Large intestine (tissue), 3 donors: Measurements from ENCODE around the gene SMTNL2. TPM values are rescaled to one million over a fixed set of nuclear protein-coding genes. Genes with fewer than 3 reads are reported as not detected.
"Not testable (repeated sequence)": the region's sequence is repeated elsewhere in the genome, so short reads cannot be mapped to it uniquely, and the experiment has no call there.

Experiments used
- DNase-seq, 2 donors: peaks; one replicate each; pipeline versions ENCODE4 v3.0.0 to v3.0.0-alpha.2; 2013
- H3K27ac ChIP-seq: one replicate; pipeline ENCODE4 v1.5.1; 2013; ENCODE audit warnings: low read length
- H3K27me3 ChIP-seq: 2 replicates; pipeline ENCODE4 v1.6.1; 2013; ENCODE audit warnings: low read length; ENCODE audit not compliant: control insufficient read depth, insufficient read depth
- H3K36me3 ChIP-seq: 2 replicates; pipeline ENCODE4 v1.6.1; 2013; ENCODE audit warnings: low read length; ENCODE audit not compliant: control insufficient read depth, insufficient read depth
- H3K4me1 ChIP-seq: one replicate; pipeline ENCODE4 v1.6.1; 2013; ENCODE audit warnings: low read length; ENCODE audit not compliant: control insufficient read depth, insufficient read depth
- H3K4me3 ChIP-seq: one replicate; pipeline ENCODE4 v1.5.1; 2013; ENCODE audit warnings: low read length
- H3K9me3 ChIP-seq: one replicate; pipeline ENCODE4 v1.6.1; 2013; ENCODE audit warnings: mild to moderate bottlenecking, low read depth, low read length, moderate library complexity; ENCODE audit not compliant: control insufficient read depth
- WGBS: methylation state at CpG from one replicate; pipeline ENCODE4 v1.1.5; 2013; ENCODE audit warnings: low lambda C conversion rate; ENCODE audit not compliant: insufficient coverage; 5-methylcytosine and 5-hydroxymethylcytosine counted together
- polyA plus RNA-seq: library from polyadenylated mRNA; unstranded; fragments of 120-200 nt; gene quantifications from one replicate; pipeline ENCODE4 v1.2.1, GENCODE V29; 2013

SMTNL2 gene
- polyA plus RNA-seq, 1 donor: 10.1 TPM

- DNase-seq: peak in 1 of 2 donors; percentile 37
- 24% methylated on average over 2 of the region's 4 CpGs for WGBS
- H3K9me3 ChIP-seq: peaks cover 4% of the 10 kb centered on the region
- H3K4me1 ChIP-seq: peaks cover 27% of the 10 kb centered on the region
- no peak overlapping the region for H3K27ac ChIP-seq
- peaks cover 37% of the 10 kb centered on the region for H3K27me3 ChIP-seq
- H3K36me3 ChIP-seq: no peaks in the 10 kb centered on the region
- H3K4me3 ChIP-seq: no peak overlapping the region
Measured at GRCh38 chr17:4643676-4644075, 59.3 kb downstream of the SMTNL2 start.

GRCh38 chr17:4645642-4646041 is 61.3 kb downstream of the SMTNL2 start:
- 100% methylated on average over 1 of the region's 5 CpGs for WGBS
- Histone ChIP-seq H3K4me1 (peaks cover 29% of the 10 kb centered on the region), H3K9me3 (peaks cover 4% of the 10 kb centered on the region), H3K27ac (no peak overlapping the region), H3K4me3 (no peak overlapping the region), H3K36me3 (no peaks in the 10 kb centered on the region), H3K27me3 (peaks cover 24% of the 10 kb centered on the region)
- no peak for DNase-seq

GRCh38 chr17:4648741-4649140 is 64.4 kb downstream of the SMTNL2 start:
- peak; percentile 58 to 83 for DNase-seq
- H3K36me3 ChIP-seq: no peaks in the 10 kb centered on the region
- H3K4me1 ChIP-seq: peaks cover 14% of the 10 kb centered on the region
- H3K4me3 ChIP-seq: no peak overlapping the region
- H3K27ac ChIP-seq: peak overlapping the region; percentile 8
- WGBS: no CpG with 5 or more reads among the region's 2 CpGs
- H3K27me3 ChIP-seq: no peaks in the 10 kb centered on the region
- no peaks in the 10 kb centered on the region for H3K9me3 ChIP-seq

GRCh38 chr17:4652997-4653396 is 68.7 kb downstream of the SMTNL2 start:
- no peak for DNase-seq
- H3K4me1 ChIP-seq: peaks cover 13% of the 10 kb centered on the region
- no peak overlapping the region for H3K27ac ChIP-seq
- no peaks in the 10 kb centered on the region for H3K27me3 ChIP-seq
- no peaks in the 10 kb centered on the region for H3K36me3 ChIP-seq
- no peak overlapping the region for H3K4me3 ChIP-seq
- peaks cover 3% of the 10 kb centered on the region for H3K9me3 ChIP-seq
- WGBS: 86% methylated on average over 4 of the region's 5 CpGs

GRCh38 chr17:4655933-4656332 is 71.6 kb downstream of the SMTNL2 start:
- not testable (repeated sequence) for H3K4me3 ChIP-seq, H3K27ac ChIP-seq, H3K9me3 ChIP-seq, H3K27me3 ChIP-seq, H3K36me3 ChIP-seq, H3K4me1 ChIP-seq, DNase-seq
- WGBS: 94% methylated on average over 5 of the region's 7 CpGs

GRCh38 chr17:4657678-4658077 is 73.3 kb downstream of the SMTNL2 start:
- Histone ChIP-seq H3K27me3 (no peaks in the 10 kb centered on the region), H3K4me3 (no peak overlapping the region), H3K36me3 (no peaks in the 10 kb centered on the region), H3K4me1 (peaks cover 3% of the 10 kb centered on the region), H3K9me3 (peaks cover 3% of the 10 kb centered on the region), H3K27ac (no peak overlapping the region)
- no CpG with 5 or more reads among the region's 2 CpGs for WGBS
- no peak for DNase-seq

Other genes starting within 250 kb of the SMTNL2 start
- 45.7 TPM for gene UBE2G1, start 217.9 kb upstream of the SMTNL2 start, polyA plus RNA-seq
- 9.2 TPM for gene SPNS3, start 150.6 kb upstream of the SMTNL2 start, polyA plus RNA-seq
- 13.3 TPM for gene SPNS2, start 85.6 kb upstream of the SMTNL2 start, polyA plus RNA-seq
- 46.0 TPM for gene MYBBP1A, start 29.1 kb upstream of the SMTNL2 start, polyA plus RNA-seq
- 2.7 TPM for gene GGT6, start 24.0 kb upstream of the SMTNL2 start, polyA plus RNA-seq
- 2.2 TPM for gene ALOX15, start 57.1 kb downstream of the SMTNL2 start, polyA plus RNA-seq
- 50.9 TPM for gene PELP1, start 119.6 kb downstream of the SMTNL2 start, polyA plus RNA-seq
- gene ARRB2, start 126.1 kb downstream of the SMTNL2 start, polyA plus RNA-seq: 96.7 TPM
- 33.0 TPM for gene MED11, start 146.9 kb downstream of the SMTNL2 start, polyA plus RNA-seq
- gene ZMYND15, start 155.3 kb downstream of the SMTNL2 start, polyA plus RNA-seq: 5.1 TPM
- gene CXCL16, start 155.4 kb downstream of the SMTNL2 start, polyA plus RNA-seq: 62.1 TPM
- gene TM4SF5, start 187.4 kb downstream of the SMTNL2 start, polyA plus RNA-seq: 44.0 TPM
- 2.1 TPM for gene VMO1, start 201.8 kb downstream of the SMTNL2 start, polyA plus RNA-seq
- 34.4 TPM for gene GLTPD2, start 204.4 kb downstream of the SMTNL2 start, polyA plus RNA-seq
- 97.1 TPM for gene PSMB6, start 211.6 kb downstream of the SMTNL2 start, polyA plus RNA-seq
- gene PLD2, start 222.6 kb downstream of the SMTNL2 start, polyA plus RNA-seq: 21.8 TPM
- gene MINK1, start 248.8 kb downstream of the SMTNL2 start, polyA plus RNA-seq: 103 TPM